HG03196 (cell line): ENCODE results near the gene RIPOR3.
"Not testable (repeated sequence)": the region's sequence is repeated elsewhere in the genome, so short reads cannot be mapped to it uniquely, and the experiment has no call there.

Experiments used
- ATAC-seq: cut with Tn5 transposase; IDR thresholded peaks from one replicate; pipeline ENCODE4 v1.9.1; 2021; ENCODE audit not compliant: unreplicated experiment

RIPOR3 gene

GRCh38 chr20:50560867-50561266 lies 130.5 kb downstream of the RIPOR3 start:
- no peak for ATAC-seq

GRCh38 chr20:50559856-50560638 lies 131.3 kb downstream of the RIPOR3 start:
- no peak for ATAC-seq

- ATAC-seq, result no peak
These were observed 132.2 kb downstream of the RIPOR3 start for GRCh38 chr20:50559149-50559548.

GRCh38 chr20:50558483-50558925 lies 132.8 kb downstream of the RIPOR3 start:
- ATAC-seq, result no peak

- ATAC-seq, result no peak
These were observed 133.7 kb downstream of the RIPOR3 start for GRCh38 chr20:50557549-50558134.

GRCh38 chr20:50555662-50556061 lies 135.7 kb downstream of the RIPOR3 start:
- no peak for ATAC-seq

- no peak for ATAC-seq
These were observed 136.4 kb downstream of the RIPOR3 start for GRCh38 chr20:50554694-50555579.

- ATAC-seq, result no peak
These were observed 138.4 kb downstream of the RIPOR3 start for GRCh38 chr20:50552979-50553378.

GRCh38 chr20:50551288-50551687 lies 140.1 kb downstream of the RIPOR3 start:
- ATAC-seq, result no peak

GRCh38 chr20:50550531-50550930 lies 140.8 kb downstream of the RIPOR3 start:
- no peak for ATAC-seq

GRCh38 chr20:50548396-50548795 lies 142.9 kb downstream of the RIPOR3 start:
- ATAC-seq, result no peak

- ATAC-seq, result no peak
These were observed 143.4 kb downstream of the RIPOR3 start for GRCh38 chr20:50547964-50548363.

- no peak for ATAC-seq
These were observed 144.5 kb downstream of the RIPOR3 start for GRCh38 chr20:50546729-50547314.

GRCh38 chr20:50545126-50545525 lies 146.2 kb downstream of the RIPOR3 start:
- no peak for ATAC-seq

GRCh38 chr20:50543326-50543725 lies 148.0 kb downstream of the RIPOR3 start:
- no peak for ATAC-seq

- ATAC-seq, result peak; percentile 40
These were observed 149.7 kb downstream of the RIPOR3 start for GRCh38 chr20:50541606-50542041.

- peak; percentile 10 for ATAC-seq
These were observed 150.4 kb downstream of the RIPOR3 start for GRCh38 chr20:50540620-50541605.

- ATAC-seq, result not testable (repeated sequence)
These were observed 151.5 kb downstream of the RIPOR3 start for GRCh38 chr20:50539798-50540197.

- no peak for ATAC-seq
These were observed 153.1 kb downstream of the RIPOR3 start for GRCh38 chr20:50538276-50538675.
